Esophagus muscularis mucosa (tissue), 4 donors: ENCODE measurements around the gene MBNL1. TPM values are rescaled to one million over a fixed set of nuclear protein-coding genes. Genes with fewer than 3 reads are reported as not detected.

ENCODE experiments used
- DNase-seq: peaks from one replicate; pipeline ENCODE4 v3.0.0-alpha.2; 2017; ENCODE audit errors: extremely low spot score
- H3K27ac ChIP-seq, 4 donors: fragments of 200-600 bp; sonication (generic); replicated peaks in 1 of 4; 1 replicate in 3 of 4; 2 replicates in 1 of 4; pipeline ENCODE4 v1.5.1; 2016 to 2019; ENCODE audit warnings: mild to moderate bottlenecking in 1 of 4
- H3K27me3 ChIP-seq, 4 donors: fragments of 200-600 bp; sonication (generic); one replicate each; pipeline versions ENCODE4 v1.5.1 to v1.6.0; 2016 to 2019
- H3K36me3 ChIP-seq, 4 donors: fragments of 200-600 bp; sonication (generic); one replicate each; pipeline ENCODE4 v1.5.1; 2016 to 2019
- H3K4me1 ChIP-seq, 4 donors: fragments of 200-600 bp; sonication (generic); one replicate each; pipeline ENCODE4 v1.5.1; 2016 to 2019
- H3K4me3 ChIP-seq, 4 donors: fragments of 200-600 bp; sonication (generic); 1 replicate in 2 of 4; 2 replicates in 2 of 4; pipeline ENCODE4 v1.5.1; 2016 to 2019; ENCODE audit warnings: mild to moderate bottlenecking in 4 of 4, moderate library complexity in 1 of 4
- H3K9me3 ChIP-seq, 4 donors: fragments of 200-600 bp; sonication (generic); 1 replicate in 3 of 4; 2 replicates in 1 of 4; pipeline ENCODE4 v1.5.1; 2016 to 2019
- EP300 ChIP-seq: sonication (generic); formaldehyde crosslinking; IDR thresholded peaks from one replicate; pipeline ENCODE4 v1.6.1; 2017; ENCODE audit warnings: antibody characterized with exemption
- POLR2A ChIP-seq: fragments of 450-650 bp; IDR thresholded peaks from one replicate; pipeline ENCODE4 v1.6.1; 2017; ENCODE audit warnings: antibody characterized with exemption, moderate library complexity, mild to moderate bottlenecking, low read depth
- POLR2AphosphoS5 ChIP-seq, 2 donors: sonication (generic); formaldehyde crosslinking; IDR thresholded peaks; one replicate each; pipeline ENCODE4 v1.6.1; 2017; ENCODE audit warnings: antibody characterized with exemption in 2 of 2
- WGBS: methylation state at CpG from one replicate; pipeline ENCODE4 v1.1.5; 2018; 5-methylcytosine and 5-hydroxymethylcytosine counted together
- intact Hi-C: fragments of 100-400 bp; cut with DNase I; formaldehyde crosslinking; loops from one replicate; pipeline ENCODE4 v1.15.1; 2023
- total RNA-seq, 4 donors: library from RNA; depleted of rRNA; stranded (reverse); fragments of >200 nt; gene quantifications; one replicate each; pipeline versions ENCODE4 v1.1.0 to v1.2.1, GENCODE V29; 2016
- TF ChIP-seq, protein P1 (sequence below), 3 experiments: fragments of 200-600 bp in 2 of 3; fragments of 450-650 bp in 1 of 3; sonication (generic) in 2 of 3; IDR thresholded peaks; one replicate each; pipeline ENCODE4 v1.5.1; 2017 to 2019; ENCODE audit warnings: antibody characterized with exemption in 3 of 3, mild to moderate bottlenecking in 2 of 3, moderate library complexity in 1 of 3

MBNL1 gene
- total RNA-seq, 4 donors from 2014 or later = 635 to 868 (median 720) TPM

DNA sequence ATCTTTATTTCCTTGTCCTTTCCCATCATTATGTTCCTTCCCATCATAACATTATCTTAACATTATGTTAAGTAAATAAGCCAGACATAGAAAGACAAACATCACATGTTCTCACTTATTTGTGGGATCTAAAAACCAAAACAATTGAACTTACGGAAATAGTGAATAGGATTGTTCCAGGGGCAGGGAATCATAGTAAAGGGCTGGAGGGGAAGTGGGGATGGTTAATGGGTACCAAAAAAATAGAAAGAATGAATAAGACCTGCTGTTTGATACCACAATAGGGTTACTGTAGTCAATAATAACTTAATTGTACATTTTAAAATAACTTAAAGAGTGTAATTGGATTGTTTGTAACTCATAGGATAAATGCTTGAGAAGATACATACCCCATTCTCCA lies 36.7 kb upstream of the MBNL1 start:
- Histone ChIP-seq H3K36me3 (no peaks in the 10 kb centered on the region), H3K27me3 (no peaks in the 10 kb centered on the region), H3K4me1 (peaks cover 4 to 16% (median 6%) of the 10 kb centered on the region in 4 donors), H3K9me3 (no peaks in the 10 kb centered on the region), H3K27ac (no peak overlapping the region), H3K4me3 (no peak overlapping the region)
- intact Hi-C loops = no loop called here
- DNase-seq = no peak
- no peak for TF ChIP-seq POLR2AphosphoS5 (IDR thresholded peaks at IDR 0.05)
- WGBS = 94% methylated on average over 1 of the region's 1 CpG

DNA sequence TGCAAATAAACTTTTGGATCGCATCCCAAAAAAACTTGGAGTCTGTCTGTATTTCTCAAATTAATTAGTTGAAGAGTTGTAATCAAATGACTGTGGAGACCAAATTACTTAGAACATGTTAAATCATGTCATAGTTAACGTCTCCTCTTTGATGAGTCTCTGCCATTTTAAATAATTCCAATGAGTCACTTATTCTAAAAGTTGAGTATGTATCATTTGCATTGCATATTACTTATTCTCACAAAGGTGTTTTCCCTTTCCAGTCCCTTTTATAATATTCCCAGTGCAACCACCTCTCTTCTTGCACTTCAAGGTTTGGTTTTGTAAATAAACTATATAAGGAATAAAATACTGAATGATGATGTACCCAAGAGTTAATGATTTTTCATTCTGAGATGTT lies 36.0 kb upstream of the MBNL1 start:
- TF ChIP-seq, protein P1, sequence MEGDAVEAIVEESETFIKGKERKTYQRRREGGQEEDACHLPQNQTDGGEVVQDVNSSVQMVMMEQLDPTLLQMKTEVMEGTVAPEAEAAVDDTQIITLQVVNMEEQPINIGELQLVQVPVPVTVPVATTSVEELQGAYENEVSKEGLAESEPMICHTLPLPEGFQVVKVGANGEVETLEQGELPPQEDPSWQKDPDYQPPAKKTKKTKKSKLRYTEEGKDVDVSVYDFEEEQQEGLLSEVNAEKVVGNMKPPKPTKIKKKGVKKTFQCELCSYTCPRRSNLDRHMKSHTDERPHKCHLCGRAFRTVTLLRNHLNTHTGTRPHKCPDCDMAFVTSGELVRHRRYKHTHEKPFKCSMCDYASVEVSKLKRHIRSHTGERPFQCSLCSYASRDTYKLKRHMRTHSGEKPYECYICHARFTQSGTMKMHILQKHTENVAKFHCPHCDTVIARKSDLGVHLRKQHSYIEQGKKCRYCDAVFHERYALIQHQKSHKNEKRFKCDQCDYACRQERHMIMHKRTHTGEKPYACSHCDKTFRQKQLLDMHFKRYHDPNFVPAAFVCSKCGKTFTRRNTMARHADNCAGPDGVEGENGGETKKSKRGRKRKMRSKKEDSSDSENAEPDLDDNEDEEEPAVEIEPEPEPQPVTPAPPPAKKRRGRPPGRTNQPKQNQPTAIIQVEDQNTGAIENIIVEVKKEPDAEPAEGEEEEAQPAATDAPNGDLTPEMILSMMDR (IDR thresholded peaks at IDR 0.05) = no peak
- TF ChIP-seq EP300 = no peak
- H3K27me3 ChIP-seq = no peaks in the 10 kb centered on the region
- no peak overlapping the region for H3K27ac ChIP-seq
- DNase-seq = no peak
- no peak overlapping the region for H3K4me3 ChIP-seq
- WGBS = 91% methylated on average over 2 of the region's 2 CpGs
- intact Hi-C loops = no loop called here
- H3K36me3 ChIP-seq = no peaks in the 10 kb centered on the region
- no peaks in the 10 kb centered on the region for H3K9me3 ChIP-seq
- H3K4me1 ChIP-seq = peaks cover 4 to 13% (median 6%) of the 10 kb centered on the region in 4 donors

DNA sequence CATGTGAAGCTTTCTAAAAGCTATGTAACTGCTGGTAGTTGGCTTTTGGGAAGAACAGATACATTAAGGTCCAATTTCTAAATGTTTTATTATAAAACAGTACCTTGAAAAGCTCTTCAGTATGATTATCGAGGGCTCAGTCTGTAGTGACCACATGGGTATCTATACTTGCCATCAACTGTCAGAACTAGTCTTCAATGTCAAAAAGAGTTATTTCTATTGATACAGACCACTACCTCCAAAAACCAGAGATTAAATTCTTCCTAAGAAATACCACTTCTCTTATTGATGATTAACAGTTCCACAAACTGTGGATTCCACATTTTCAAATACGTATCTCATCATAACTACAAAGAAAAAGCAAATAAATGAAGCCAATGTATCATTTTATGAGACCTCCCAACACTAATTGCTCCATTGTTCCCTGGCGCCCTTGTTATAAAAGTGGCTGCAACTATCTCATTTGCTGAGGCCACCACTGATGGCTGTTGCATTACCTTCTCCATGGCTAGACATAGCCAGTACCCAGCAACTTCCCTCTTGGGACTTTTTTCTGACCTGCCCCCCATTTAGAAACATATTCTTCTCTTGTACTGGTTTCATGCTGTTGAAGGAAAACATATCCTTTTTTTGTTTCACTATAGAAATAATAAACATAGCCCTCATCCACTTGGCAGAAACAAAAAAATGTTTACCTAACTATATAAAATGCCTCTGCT lies 33.9 kb upstream of the MBNL1 start:
- H3K4me1 ChIP-seq = peaks cover 3 to 13% (median 5%) of the 10 kb centered on the region in 4 donors
- no peaks in the 10 kb centered on the region for H3K36me3 ChIP-seq
- intact Hi-C loops = no loop called here
- no peak overlapping the region for H3K27ac ChIP-seq
- no peaks in the 10 kb centered on the region for H3K9me3 ChIP-seq
- TF ChIP-seq POLR2A (no peak), EP300 (no peak), POLR2AphosphoS5 (IDR thresholded peaks at IDR 0.05) (no peak)
- TF ChIP-seq, protein P1 (IDR thresholded peaks at IDR 0.05) = no peak
- H3K27me3 ChIP-seq = no peaks in the 10 kb centered on the region
- WGBS = 94% methylated on average over 3 of the region's 3 CpGs
- no peak overlapping the region for H3K4me3 ChIP-seq
- DNase-seq = no peak

DNA sequence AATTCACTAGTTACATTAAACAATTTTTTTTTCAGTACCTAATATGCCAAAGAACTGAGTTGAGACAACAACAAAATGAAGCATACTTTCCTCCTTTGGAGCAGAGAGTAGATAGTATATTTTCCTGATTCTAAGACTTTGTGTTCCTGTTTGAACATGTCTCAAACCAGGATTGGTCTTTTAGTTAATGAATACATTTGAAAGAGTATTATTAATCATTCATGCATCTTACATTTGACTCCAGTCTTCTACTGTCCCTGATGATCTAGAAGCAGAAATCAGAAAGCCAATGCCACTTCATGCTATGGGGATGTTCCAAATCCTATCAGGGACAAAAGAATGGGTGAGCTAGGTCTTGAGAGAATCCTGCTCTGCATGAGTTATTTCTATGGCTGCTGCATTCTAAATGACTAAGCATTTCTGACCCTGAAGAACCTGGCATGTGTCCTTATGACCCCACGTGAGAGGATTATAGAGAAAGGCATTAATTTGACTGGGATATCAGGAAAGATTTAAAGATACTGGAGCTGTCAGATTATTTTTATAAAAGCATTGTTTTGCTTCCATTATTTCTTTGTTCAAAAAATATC lies 32.9 kb upstream of the MBNL1 start:
- TF ChIP-seq POLR2A (no peak), EP300 (no peak)
- intact Hi-C loops = no loop called here

DNA sequence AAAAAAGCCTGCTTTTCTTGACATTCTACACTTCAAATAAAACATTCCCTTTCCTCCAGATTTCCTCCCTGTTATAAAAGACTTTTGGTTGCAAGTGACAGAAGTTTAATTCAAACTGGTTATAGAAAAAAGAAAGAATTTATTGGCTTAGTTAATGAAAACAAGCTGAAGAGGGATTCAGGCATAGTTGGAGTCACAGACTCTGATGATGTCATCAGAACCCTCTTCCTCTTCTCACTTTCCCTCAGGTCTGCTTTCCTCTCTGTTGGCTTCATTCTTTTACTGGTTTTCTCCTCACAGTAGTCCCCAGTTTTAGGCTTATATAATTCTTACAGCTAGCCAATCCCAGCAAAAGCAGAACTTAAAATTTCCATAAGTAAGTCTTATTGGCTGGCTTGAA lies 32.0 kb upstream of the MBNL1 start:
- Histone ChIP-seq H3K27ac (no peak overlapping the region), H3K4me1 (peaks cover 3 to 18% (median 5%) of the 10 kb centered on the region in 4 donors), H3K27me3 (no peaks in the 10 kb centered on the region), H3K36me3 (no peaks in the 10 kb centered on the region), H3K4me3 (no peak overlapping the region), H3K9me3 (no peaks in the 10 kb centered on the region)
- DNase-seq = no peak
- intact Hi-C loops = no loop called here
- no peak for TF ChIP-seq EP300
- TF ChIP-seq, protein P1 (IDR thresholded peaks at IDR 0.05) = no peak
- no peak for TF ChIP-seq POLR2AphosphoS5 (IDR thresholded peaks at IDR 0.05)

More for the DNA sequence above, 32.9 kb upstream of the MBNL1 start:
- no peak for DNase-seq
- Histone ChIP-seq H3K27me3 (no peaks in the 10 kb centered on the region), H3K36me3 (no peaks in the 10 kb centered on the region), H3K4me1 (peaks cover 3 to 13% (median 5%) of the 10 kb centered on the region in 4 donors), H3K9me3 (no peaks in the 10 kb centered on the region), H3K4me3 (no peak overlapping the region), H3K27ac (no peak overlapping the region)
- WGBS = 77% methylated on average over 1 of the region's 1 CpG
